GM21390 (cell line): ENCODE results near the gene MED12L.

Experiments used
- ATAC-seq: cut with Tn5 transposase; IDR thresholded peaks from one replicate; pipeline ENCODE4 v1.9.1; 2021; ENCODE audit not compliant: unreplicated experiment

Gene MED12L

GRCh38 chr3:151439652-151440125 is 354.2 kb downstream of the MED12L start:
- peak; percentile 68 for ATAC-seq

- ATAC-seq, result no peak
Measured at GRCh38 chr3:151440940-151441339, 355.5 kb downstream of the MED12L start.

GRCh38 chr3:151443583-151443982 is 358.1 kb downstream of the MED12L start:
- no peak for ATAC-seq

GRCh38 chr3:151445273-151446001 is 360.0 kb downstream of the MED12L start:
- no peak for ATAC-seq

GRCh38 chr3:151446002-151446340 is 360.5 kb downstream of the MED12L start:
- no peak for ATAC-seq

GRCh38 chr3:151452368-151452767 is 366.9 kb downstream of the MED12L start:
- no peak for ATAC-seq

GRCh38 chr3:151452841-151453240 is 367.4 kb downstream of the MED12L start:
- no peak for ATAC-seq

GRCh38 chr3:151456065-151456464 is 370.6 kb downstream of the MED12L start:
- no peak for ATAC-seq

GRCh38 chr3:151459358-151459757 is 373.9 kb downstream of the MED12L start:
- no peak for ATAC-seq

- no peak for ATAC-seq
Measured at GRCh38 chr3:151460228-151460627, 374.8 kb downstream of the MED12L start.

GRCh38 chr3:151460774-151461450 is 375.4 kb downstream of the MED12L start, which contains the start of gene IGSF10:
IGSF10 (minus strand) TSS chr3:151461061; CDS start chr3:151458709, 2,352 bp downstream.
- no peak for ATAC-seq

GRCh38 chr3:151462278-151462780 is 376.9 kb downstream of the MED12L start:
- ATAC-seq, result no peak

GRCh38 chr3:151462991-151463390 is 377.5 kb downstream of the MED12L start:
- ATAC-seq, result no peak

- ATAC-seq, result no peak
Measured at GRCh38 chr3:151467069-151467468, 381.6 kb downstream of the MED12L start.

- ATAC-seq, result peak; percentile 86
Measured at GRCh38 chr3:151468284-151468917, 382.9 kb downstream of the MED12L start.

- ATAC-seq, result no peak
Measured at GRCh38 chr3:151476344-151477018, 391.0 kb downstream of the MED12L start.

GRCh38 chr3:151477591-151478334 is 392.3 kb downstream of the MED12L start:
- ATAC-seq, result no peak

GRCh38 chr3:151478335-151478697 is 392.9 kb downstream of the MED12L start:
- no peak for ATAC-seq

GRCh38 chr3:151479452-151479851 is 394.0 kb downstream of the MED12L start:
- ATAC-seq, result no peak

- ATAC-seq, result no peak
Measured at GRCh38 chr3:151480492-151480891, 395.0 kb downstream of the MED12L start.

GRCh38 chr3:151483488-151483887 is 398.0 kb downstream of the MED12L start:
- no peak for ATAC-seq
